Measurements from ENCODE around the gene KCNQ5. TPM values are rescaled to one million over a fixed set of nuclear protein-coding genes. Genes with fewer than 3 reads are reported as not detected.

The KCNQ5 gene
- total and polyA plus RNA-seq, 2 of the 8 experiments (the other 6 are each of a cell fraction or from before 2014, with no cell fraction given): 0.83 to 1.2 TPM

GRCh38 chr6:72626126-72626525, 4.3 kb downstream of the KCNQ5 start (continued):
- TF ChIP-seq SP1 (IDR thresholded peaks at IDR 0.05; ENCODE audit: low read depth, low read length): no peak
- TF ChIP-seq ZNF274 (IDR thresholded peaks at IDR 0.05; ENCODE audit: borderline replicate concordance, extremely low read depth, low read length): no peak
- no peak for TF ChIP-seq CHD1 (IDR thresholded peaks at IDR 0.05; ENCODE audit: low read depth, low read length)
- TF ChIP-seq RNF2 (IDR thresholded peaks at IDR 0.05; ENCODE audit: borderline replicate concordance, low read depth, low read length, missing control alignments, poor library complexity, severe bottlenecking): no peak
- TF ChIP-seq, protein P1, sequence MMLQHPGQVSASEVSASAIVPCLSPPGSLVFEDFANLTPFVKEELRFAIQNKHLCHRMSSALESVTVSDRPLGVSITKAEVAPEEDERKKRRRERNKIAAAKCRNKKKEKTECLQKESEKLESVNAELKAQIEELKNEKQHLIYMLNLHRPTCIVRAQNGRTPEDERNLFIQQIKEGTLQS (IDR thresholded peaks at IDR 0.05; ENCODE audit: insufficient read depth, low read depth, low read length): no peak
- no peak for TF ChIP-seq CBX8 (IDR thresholded peaks at IDR 0.05; ENCODE audit: borderline replicate concordance, low read depth, low read length)
- no peak for TF ChIP-seq SIN3A (conservative IDR thresholded peaks at IDR 0.05 in 1 of 2, IDR thresholded peaks at IDR 0.05 in 1 of 2; ENCODE audit: low read depth in 1 of 2, low read length in 2 of 2)
- TF ChIP-seq, protein P2, sequence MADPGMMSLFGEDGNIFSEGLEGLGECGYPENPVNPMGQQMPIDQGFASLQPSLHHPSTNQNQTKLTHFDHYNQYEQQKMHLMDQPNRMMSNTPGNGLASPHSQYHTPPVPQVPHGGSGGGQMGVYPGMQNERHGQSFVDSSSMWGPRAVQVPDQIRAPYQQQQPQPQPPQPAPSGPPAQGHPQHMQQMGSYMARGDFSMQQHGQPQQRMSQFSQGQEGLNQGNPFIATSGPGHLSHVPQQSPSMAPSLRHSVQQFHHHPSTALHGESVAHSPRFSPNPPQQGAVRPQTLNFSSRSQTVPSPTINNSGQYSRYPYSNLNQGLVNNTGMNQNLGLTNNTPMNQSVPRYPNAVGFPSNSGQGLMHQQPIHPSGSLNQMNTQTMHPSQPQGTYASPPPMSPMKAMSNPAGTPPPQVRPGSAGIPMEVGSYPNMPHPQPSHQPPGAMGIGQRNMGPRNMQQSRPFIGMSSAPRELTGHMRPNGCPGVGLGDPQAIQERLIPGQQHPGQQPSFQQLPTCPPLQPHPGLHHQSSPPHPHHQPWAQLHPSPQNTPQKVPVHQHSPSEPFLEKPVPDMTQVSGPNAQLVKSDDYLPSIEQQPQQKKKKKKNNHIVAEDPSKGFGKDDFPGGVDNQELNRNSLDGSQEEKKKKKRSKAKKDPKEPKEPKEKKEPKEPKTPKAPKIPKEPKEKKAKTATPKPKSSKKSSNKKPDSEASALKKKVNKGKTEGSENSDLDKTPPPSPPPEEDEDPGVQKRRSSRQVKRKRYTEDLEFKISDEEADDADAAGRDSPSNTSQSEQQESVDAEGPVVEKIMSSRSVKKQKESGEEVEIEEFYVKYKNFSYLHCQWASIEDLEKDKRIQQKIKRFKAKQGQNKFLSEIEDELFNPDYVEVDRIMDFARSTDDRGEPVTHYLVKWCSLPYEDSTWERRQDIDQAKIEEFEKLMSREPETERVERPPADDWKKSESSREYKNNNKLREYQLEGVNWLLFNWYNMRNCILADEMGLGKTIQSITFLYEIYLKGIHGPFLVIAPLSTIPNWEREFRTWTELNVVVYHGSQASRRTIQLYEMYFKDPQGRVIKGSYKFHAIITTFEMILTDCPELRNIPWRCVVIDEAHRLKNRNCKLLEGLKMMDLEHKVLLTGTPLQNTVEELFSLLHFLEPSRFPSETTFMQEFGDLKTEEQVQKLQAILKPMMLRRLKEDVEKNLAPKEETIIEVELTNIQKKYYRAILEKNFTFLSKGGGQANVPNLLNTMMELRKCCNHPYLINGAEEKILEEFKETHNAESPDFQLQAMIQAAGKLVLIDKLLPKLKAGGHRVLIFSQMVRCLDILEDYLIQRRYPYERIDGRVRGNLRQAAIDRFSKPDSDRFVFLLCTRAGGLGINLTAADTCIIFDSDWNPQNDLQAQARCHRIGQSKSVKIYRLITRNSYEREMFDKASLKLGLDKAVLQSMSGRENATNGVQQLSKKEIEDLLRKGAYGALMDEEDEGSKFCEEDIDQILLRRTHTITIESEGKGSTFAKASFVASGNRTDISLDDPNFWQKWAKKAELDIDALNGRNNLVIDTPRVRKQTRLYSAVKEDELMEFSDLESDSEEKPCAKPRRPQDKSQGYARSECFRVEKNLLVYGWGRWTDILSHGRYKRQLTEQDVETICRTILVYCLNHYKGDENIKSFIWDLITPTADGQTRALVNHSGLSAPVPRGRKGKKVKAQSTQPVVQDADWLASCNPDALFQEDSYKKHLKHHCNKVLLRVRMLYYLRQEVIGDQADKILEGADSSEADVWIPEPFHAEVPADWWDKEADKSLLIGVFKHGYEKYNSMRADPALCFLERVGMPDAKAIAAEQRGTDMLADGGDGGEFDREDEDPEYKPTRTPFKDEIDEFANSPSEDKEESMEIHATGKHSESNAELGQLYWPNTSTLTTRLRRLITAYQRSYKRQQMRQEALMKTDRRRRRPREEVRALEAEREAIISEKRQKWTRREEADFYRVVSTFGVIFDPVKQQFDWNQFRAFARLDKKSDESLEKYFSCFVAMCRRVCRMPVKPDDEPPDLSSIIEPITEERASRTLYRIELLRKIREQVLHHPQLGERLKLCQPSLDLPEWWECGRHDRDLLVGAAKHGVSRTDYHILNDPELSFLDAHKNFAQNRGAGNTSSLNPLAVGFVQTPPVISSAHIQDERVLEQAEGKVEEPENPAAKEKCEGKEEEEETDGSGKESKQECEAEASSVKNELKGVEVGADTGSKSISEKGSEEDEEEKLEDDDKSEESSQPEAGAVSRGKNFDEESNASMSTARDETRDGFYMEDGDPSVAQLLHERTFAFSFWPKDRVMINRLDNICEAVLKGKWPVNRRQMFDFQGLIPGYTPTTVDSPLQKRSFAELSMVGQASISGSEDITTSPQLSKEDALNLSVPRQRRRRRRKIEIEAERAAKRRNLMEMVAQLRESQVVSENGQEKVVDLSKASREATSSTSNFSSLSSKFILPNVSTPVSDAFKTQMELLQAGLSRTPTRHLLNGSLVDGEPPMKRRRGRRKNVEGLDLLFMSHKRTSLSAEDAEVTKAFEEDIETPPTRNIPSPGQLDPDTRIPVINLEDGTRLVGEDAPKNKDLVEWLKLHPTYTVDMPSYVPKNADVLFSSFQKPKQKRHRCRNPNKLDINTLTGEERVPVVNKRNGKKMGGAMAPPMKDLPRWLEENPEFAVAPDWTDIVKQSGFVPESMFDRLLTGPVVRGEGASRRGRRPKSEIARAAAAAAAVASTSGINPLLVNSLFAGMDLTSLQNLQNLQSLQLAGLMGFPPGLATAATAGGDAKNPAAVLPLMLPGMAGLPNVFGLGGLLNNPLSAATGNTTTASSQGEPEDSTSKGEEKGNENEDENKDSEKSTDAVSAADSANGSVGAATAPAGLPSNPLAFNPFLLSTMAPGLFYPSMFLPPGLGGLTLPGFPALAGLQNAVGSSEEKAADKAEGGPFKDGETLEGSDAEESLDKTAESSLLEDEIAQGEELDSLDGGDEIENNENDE (IDR thresholded peaks at IDR 0.05; ENCODE audit: insufficient replicate concordance, low read length): no peak

Data from H1 (cell line).